ENCODE measurements around the gene RFX5.
"Not testable (repeated sequence)": the region's sequence is repeated elsewhere in the genome, so short reads cannot be mapped to it uniquely, and the experiment has no call there.

RFX5 gene

GRCh38 chr1:151346769-151347522, at the start of gene RFX5:
Gene RFX5 (minus strand): TSS chr1:151347252. CDS start chr1:151346320, 932 bp downstream.
- ChIA-PET POLR2A (no interaction called here), CTCF (interaction anchor here (1.0 kb wide), 1 partner anchor 46 kb away, joined by 3 read pairs; no protein-coding TSS in a partner anchor)
- TF ChIP-seq, protein P1, sequence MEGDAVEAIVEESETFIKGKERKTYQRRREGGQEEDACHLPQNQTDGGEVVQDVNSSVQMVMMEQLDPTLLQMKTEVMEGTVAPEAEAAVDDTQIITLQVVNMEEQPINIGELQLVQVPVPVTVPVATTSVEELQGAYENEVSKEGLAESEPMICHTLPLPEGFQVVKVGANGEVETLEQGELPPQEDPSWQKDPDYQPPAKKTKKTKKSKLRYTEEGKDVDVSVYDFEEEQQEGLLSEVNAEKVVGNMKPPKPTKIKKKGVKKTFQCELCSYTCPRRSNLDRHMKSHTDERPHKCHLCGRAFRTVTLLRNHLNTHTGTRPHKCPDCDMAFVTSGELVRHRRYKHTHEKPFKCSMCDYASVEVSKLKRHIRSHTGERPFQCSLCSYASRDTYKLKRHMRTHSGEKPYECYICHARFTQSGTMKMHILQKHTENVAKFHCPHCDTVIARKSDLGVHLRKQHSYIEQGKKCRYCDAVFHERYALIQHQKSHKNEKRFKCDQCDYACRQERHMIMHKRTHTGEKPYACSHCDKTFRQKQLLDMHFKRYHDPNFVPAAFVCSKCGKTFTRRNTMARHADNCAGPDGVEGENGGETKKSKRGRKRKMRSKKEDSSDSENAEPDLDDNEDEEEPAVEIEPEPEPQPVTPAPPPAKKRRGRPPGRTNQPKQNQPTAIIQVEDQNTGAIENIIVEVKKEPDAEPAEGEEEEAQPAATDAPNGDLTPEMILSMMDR (IDR thresholded peaks at IDR 0.05; ENCODE audit: control extremely low read depth, extremely low read depth, low read depth, missing control alignments), result no peak
- peak; percentile 94 for DNase-seq (ENCODE audit: extremely low spot score)

GRCh38 chr1:151396265-151396664, 49.2 kb upstream of the RFX5 start:
- POLR2A ChIA-PET; DNase-seq (ENCODE audit: extremely low spot score): not testable (repeated sequence)
- CTCF ChIA-PET, result interaction anchor here (0.7 to 2.6 kb wide), 6 partner anchors 11 to 101 kb away, joined by 3 to 8 read pairs (median 6); no protein-coding TSS in a partner anchor

GRCh38 chr1:151393583-151393982, 46.5 kb upstream of the RFX5 start:
- CTCF ChIA-PET, result interaction anchor here (1.5 to 1.7 kb wide), 2 partner anchors 11 to 42 kb away, joined by 3 read pairs; no protein-coding TSS in a partner anchor
- POLR2A ChIA-PET, result no interaction called here
- TF ChIP-seq, protein P1 (IDR thresholded peaks at IDR 0.05; ENCODE audit: control extremely low read depth, extremely low read depth, low read depth, missing control alignments), result no peak
- DNase-seq (ENCODE audit: extremely low spot score), result no peak

GRCh38 chr1:151391079-151391563, 44.1 kb upstream of the RFX5 start:
- ChIA-PET CTCF (interaction anchor here (0.9 to 1.3 kb wide), 2 partner anchors 10 to 50 kb away, joined by 3 to 5 read pairs; no protein-coding TSS in a partner anchor), POLR2A (no interaction called here)

DNA sequence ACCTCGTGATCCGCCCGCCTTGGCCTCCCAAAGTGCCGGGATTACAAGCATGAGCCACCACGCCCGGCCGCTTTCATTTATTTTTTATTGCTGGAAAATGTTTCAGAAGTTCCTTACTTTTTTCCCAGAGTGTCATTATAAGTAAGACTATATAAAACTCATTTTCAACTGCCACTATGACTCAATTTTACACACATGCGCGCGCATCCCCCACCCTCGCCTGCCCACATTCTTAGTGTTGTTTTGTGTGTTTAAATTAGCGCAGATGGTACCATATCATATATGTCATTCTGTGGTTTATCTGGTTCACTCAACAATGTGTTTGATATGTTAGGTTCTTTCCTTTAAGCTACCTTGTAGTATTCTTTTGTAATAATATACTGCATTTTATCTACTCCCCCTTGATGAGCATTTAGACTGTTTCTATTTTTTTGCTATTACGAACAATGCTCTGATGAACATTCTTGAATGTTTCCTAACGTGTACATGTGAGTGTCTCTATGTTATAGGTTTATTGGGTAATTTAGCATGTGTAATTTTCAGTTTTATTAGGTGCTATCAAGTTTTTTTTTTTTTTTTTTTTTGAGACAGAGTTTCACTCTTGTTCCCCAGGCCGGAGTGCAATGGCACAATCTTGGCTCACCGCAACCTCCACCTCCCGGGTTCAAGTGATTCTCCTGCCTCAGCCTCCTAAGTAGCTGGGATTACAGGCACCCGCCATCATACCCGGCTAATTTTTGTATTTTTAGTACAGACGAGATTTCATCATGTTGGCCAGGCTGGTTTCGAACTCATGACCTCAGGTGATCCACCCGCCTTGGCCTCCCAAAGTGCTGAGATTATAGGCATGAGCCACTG, 43.4 kb upstream of the RFX5 start:
- DNase-seq (ENCODE audit: extremely low spot score); POLR2A ChIA-PET: not testable (repeated sequence)
- CTCF ChIA-PET, result interaction anchor here (0.7 to 1.3 kb wide), 2 partner anchors 9 to 95 kb away, joined by 3 to 5 read pairs; no protein-coding TSS in a partner anchor

More at GRCh38 chr1:151391079-151391563, 44.1 kb upstream of the RFX5 start:
- TF ChIP-seq, protein P1 (IDR thresholded peaks at IDR 0.05; ENCODE audit: control extremely low read depth, extremely low read depth, low read depth, missing control alignments), result no peak
- no peak for DNase-seq (ENCODE audit: extremely low spot score)

GRCh38 chr1:151386002-151386401, 39.0 kb upstream of the RFX5 start:
- ChIA-PET CTCF (interaction anchor here (1.0 to 2.1 kb wide), 2 partner anchors 11 to 286 kb away, joined by 3 to 7 read pairs; no protein-coding TSS in a partner anchor), POLR2A (interaction anchor here (0.6 kb wide), 1 partner anchor 272 kb away, joined by 3 read pairs; no protein-coding TSS in a partner anchor)
- DNase-seq (ENCODE audit: extremely low spot score), result no peak
- TF ChIP-seq, protein P1 (IDR thresholded peaks at IDR 0.05; ENCODE audit: control extremely low read depth, extremely low read depth, low read depth, missing control alignments), result no peak

GRCh38 chr1:151384584-151384983, 37.5 kb upstream of the RFX5 start:
- ChIA-PET POLR2A (no interaction called here), CTCF (interaction anchor here (0.8 to 2.2 kb wide), 5 partner anchors 12 to 44 kb away, joined by 3 to 9 read pairs (median 4); partner anchors contain the start of genes PSMB4 and SELENBP1)
- TF ChIP-seq, protein P1 (IDR thresholded peaks at IDR 0.05; ENCODE audit: control extremely low read depth, extremely low read depth, low read depth, missing control alignments), result no peak
- DNase-seq (ENCODE audit: extremely low spot score), result no peak

Measured in GM10248 (cell line).